ENCODE measurements around the gene EDARADD.
"Not testable (repeated sequence)": the region's sequence is repeated elsewhere in the genome, so short reads cannot be mapped to it uniquely, and the experiment has no call there.

The EDARADD gene

DNA sequence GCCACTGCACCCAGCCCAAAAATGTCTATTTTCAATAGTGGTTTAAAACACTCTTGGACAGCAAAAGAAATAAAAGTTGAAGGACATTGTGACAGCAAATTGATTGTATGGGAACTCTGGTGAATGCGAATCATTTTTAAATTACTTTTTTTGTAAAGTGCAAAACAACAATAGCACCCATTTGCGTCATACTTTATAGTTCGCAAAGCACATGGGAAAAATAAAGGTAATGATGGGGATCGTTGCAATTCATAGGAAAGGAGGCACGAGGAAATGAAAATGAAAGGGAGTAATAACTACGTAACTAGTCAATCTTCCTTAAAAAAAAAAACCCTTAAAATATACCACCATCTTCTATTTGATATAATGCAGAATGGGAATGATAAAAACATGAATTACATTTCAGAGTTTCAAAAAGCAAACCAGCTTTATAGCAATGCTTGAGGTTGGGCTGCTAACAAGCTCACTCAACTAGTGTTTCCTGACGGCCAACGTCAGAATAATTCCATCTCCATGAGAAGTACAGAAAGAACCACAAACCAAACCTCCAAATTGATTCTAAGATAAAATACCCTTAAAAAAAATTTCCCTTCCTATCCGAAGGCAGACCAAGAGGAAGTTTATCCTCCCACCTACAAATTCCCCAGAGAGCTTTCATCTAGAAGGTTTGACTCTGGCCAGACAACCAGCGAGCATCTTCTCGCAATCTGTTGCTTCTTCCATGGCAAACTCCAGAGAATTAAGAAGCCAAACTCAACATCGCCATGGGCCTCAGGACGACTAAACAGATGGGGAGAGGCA, at the start of gene EDARADD:
Gene EDARADD, plus strand, starts transcription at position 606 of the 801 bp plus-strand sequence. Its CDS starts 159 bp downstream, at position 765.
- no peak for DNase-seq (ENCODE audit: low read depth)
- peak within 1 kb of the TSS; percentile 60 for H3K4me3 ChIP-seq (ENCODE audit: low read length)
- TF ChIP-seq, protein P1, sequence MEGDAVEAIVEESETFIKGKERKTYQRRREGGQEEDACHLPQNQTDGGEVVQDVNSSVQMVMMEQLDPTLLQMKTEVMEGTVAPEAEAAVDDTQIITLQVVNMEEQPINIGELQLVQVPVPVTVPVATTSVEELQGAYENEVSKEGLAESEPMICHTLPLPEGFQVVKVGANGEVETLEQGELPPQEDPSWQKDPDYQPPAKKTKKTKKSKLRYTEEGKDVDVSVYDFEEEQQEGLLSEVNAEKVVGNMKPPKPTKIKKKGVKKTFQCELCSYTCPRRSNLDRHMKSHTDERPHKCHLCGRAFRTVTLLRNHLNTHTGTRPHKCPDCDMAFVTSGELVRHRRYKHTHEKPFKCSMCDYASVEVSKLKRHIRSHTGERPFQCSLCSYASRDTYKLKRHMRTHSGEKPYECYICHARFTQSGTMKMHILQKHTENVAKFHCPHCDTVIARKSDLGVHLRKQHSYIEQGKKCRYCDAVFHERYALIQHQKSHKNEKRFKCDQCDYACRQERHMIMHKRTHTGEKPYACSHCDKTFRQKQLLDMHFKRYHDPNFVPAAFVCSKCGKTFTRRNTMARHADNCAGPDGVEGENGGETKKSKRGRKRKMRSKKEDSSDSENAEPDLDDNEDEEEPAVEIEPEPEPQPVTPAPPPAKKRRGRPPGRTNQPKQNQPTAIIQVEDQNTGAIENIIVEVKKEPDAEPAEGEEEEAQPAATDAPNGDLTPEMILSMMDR (conservative IDR thresholded peaks at IDR 0.05; ENCODE audit: low read depth, low read length) = no peak

DNA sequence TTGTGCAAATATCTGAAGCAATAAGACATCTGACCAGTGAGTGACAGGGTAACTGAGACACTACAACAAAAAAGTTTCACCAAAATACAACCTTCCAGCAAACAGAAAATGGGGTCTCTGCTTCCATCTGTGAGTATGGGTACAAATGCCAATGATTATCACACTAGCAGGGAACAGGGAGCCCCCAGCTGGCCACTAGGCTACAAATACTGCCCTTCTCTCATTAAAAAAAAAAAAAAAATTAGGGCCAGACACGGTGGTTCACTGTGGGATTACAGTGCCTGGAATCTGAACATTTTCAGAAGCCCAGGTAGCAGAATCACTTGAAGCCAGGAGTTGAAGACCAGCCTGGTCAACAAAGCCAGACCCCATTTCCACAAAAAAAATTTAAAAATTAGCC, 48.4 kb upstream of the EDARADD start:
- H3K4me3 ChIP-seq (ENCODE audit: low read length) = no peak overlapping the region
- TF ChIP-seq, protein P1 (conservative IDR thresholded peaks at IDR 0.05; ENCODE audit: low read depth, low read length) = peak; percentile 49
- DNase-seq (ENCODE audit: low read depth) = no peak

DNA sequence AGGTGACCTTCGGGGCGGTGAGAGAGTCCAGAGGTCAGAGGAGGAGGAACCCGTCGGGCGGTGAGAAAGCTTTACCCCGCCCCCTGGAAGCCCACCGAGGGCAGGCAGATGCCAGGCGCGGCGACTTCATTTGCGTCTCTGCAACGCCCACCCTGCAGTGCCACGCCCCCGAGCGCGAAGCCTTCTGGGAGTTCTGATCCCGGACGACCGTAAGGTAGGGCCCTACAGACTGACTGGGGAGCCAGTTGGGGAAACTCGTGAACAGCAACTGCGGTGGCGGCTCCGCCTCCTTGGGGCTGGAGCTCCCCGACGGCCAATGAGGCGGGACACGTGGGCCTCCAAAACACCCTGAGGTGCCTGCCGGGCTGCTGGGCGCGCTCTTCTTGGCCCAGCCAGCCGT, 46.0 kb upstream of the EDARADD start:
- TF ChIP-seq, protein P1 (conservative IDR thresholded peaks at IDR 0.05; ENCODE audit: low read depth, low read length) = no peak
- no peak overlapping the region for H3K4me3 ChIP-seq (ENCODE audit: low read length)
- no peak for DNase-seq (ENCODE audit: low read depth)

DNA sequence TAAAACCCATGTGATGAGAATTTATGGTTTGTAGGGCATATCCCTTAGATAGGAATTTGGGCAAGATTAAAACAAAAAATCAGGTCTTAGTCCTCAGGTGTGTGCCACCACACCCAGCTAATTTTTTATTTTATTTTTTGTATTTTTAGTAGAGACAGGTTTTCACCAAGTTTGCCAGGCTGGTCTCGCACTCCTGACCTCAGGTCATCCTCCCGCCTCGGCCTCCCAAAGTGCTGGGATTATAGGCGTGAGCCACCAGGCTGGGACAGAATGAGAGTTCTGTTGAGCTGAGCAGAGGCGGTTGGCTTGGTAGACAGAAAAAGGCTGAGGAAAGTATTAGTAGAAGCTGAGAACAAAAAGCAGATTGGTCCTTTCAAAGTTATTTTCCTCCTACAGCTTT, 43.8 kb upstream of the EDARADD start:
- DNase-seq (ENCODE audit: low read depth) = no peak
- TF ChIP-seq, protein P1 (conservative IDR thresholded peaks at IDR 0.05; ENCODE audit: low read depth, low read length) = no peak
- H3K4me3 ChIP-seq (ENCODE audit: low read length) = no peak overlapping the region

DNA sequence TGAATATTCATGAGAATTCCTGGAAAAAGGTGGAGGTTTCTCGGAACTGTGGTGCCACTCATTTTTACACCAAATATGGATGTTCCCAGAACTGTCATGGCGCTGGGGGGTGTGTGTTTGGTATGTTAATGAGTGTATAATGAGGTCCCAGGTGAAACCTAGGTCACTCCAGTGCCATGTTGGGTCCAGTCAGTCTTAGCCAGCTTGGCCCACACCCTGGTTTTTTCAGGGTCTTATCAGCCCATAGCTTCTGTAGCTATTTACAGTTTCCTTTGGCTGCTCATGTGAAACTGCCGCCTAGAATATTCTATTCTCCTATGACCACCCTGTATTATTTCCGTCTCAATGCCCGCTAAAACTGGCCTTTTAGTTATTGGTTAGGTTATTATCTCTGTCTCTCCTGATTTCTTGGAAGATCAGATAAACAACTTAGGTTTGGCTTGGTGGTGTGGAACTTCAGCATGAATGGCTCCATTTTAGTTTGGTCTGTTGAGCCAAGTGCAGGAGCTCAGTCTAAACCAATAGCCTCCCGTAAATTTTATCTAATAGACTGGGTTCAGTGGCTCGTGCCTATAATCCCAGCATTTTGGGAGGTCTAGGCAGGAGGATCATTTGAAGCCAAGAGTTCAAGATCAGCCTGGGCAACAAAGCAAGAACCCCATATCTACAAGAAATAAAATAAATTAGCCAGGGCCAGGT, 42.1 kb upstream of the EDARADD start:
- no peak for DNase-seq (ENCODE audit: low read depth)

DNA sequence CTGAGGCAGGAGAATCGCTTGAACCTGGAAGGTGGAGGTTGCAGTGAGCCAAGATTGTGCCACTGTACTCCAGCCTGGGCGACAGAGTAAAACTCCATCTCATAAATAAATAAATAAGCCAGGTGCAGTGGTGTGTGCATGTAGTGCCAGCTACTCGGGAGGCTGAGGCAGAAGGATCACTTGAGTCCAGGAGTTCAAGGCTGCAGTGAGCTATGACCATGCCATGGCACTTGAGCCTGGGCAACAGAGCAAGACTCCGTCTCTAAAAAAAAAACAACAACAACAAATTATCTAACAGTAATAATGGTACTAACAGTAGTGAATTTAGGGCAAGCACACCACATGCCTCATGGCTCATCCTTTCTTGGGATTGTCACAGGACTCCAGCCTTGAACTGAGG, 41.3 kb upstream of the EDARADD start:
- DNase-seq (ENCODE audit: low read depth); H3K4me3 ChIP-seq (ENCODE audit: low read length): not testable (repeated sequence)

More for the DNA sequence above, 42.1 kb upstream of the EDARADD start:
- H3K4me3 ChIP-seq (ENCODE audit: low read length) = no peak overlapping the region
- TF ChIP-seq, protein P1 (conservative IDR thresholded peaks at IDR 0.05; ENCODE audit: low read depth, low read length) = no peak

DNA sequence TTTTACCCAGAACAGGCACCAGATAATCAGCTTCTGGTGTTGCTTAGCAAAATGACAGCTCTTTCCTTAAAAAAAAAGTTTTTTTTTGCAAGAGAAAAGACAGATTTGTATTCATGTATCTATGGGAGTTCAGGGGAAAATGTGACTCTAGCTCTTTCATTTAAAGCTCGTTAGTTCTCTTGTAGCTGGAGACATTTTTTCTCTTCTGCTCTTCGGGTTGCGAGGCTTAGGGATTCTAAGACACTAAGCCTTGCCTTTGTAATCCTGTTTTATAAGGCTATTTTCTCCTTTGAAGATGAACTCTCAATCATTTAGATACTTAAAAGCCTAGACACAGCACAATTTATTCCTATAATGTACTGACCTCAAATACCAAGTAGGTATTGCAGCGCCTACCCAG, 40.3 kb upstream of the EDARADD start:
- H3K4me3 ChIP-seq (ENCODE audit: low read length) = no peak overlapping the region
- DNase-seq (ENCODE audit: low read depth) = no peak
- TF ChIP-seq, protein P1 (conservative IDR thresholded peaks at IDR 0.05; ENCODE audit: low read depth, low read length) = no peak
